Stimulated activated naive B cell treated with anti-CD40 and anti-IgM and Interleukin-4, amounts not matched to agents 10 μg/mL and 1 μg/mL and 100 μg/mL, for 72 hours (primary cell): Measurements from ENCODE around the gene FZR1.

Experiments
- ATAC-seq, 2 donors: fragments of 150-1000 bp; cut with Tn5 transposase; replicated peaks; 2 replicates each; pipeline ENCODE4 v1.10.0; 2021; ENCODE audit warnings: moderate library complexity in 1 of 2
- DNase-seq: peaks from one replicate; pipeline ENCODE4 v3.0.0; 2021
- H3K27ac Mint-ChIP-seq: one replicate; pipeline ENCODE4 v1.8.0; 2022; ENCODE audit warnings: mild to moderate bottlenecking, mixed read lengths
- H3K27me3 Mint-ChIP-seq, 2 donors: one replicate each; pipeline ENCODE4 v1.8.0; 2022; ENCODE audit warnings: mixed read lengths in 2 of 2
- H3K36me3 Mint-ChIP-seq, 2 donors: one replicate each; pipeline ENCODE4 v1.8.0; 2022; ENCODE audit warnings: mixed read lengths in 2 of 2, mild to moderate bottlenecking in 1 of 2
- H3K4me1 Mint-ChIP-seq, 2 donors: one replicate each; pipeline ENCODE4 v1.8.0; 2022; ENCODE audit warnings: mixed read lengths in 2 of 2, mild to moderate bottlenecking in 1 of 2
- H3K4me3 Mint-ChIP-seq, 2 donors: one replicate each; pipeline ENCODE4 v1.8.0; 2022; ENCODE audit warnings: mild to moderate bottlenecking in 2 of 2, mixed read lengths in 2 of 2, moderate library complexity in 1 of 2
- H3K9me3 Mint-ChIP-seq, 2 donors: one replicate each; pipeline ENCODE4 v1.8.0; 2022; ENCODE audit warnings: mixed read lengths in 2 of 2, mild to moderate bottlenecking in 1 of 2

The FZR1 gene

DNA sequence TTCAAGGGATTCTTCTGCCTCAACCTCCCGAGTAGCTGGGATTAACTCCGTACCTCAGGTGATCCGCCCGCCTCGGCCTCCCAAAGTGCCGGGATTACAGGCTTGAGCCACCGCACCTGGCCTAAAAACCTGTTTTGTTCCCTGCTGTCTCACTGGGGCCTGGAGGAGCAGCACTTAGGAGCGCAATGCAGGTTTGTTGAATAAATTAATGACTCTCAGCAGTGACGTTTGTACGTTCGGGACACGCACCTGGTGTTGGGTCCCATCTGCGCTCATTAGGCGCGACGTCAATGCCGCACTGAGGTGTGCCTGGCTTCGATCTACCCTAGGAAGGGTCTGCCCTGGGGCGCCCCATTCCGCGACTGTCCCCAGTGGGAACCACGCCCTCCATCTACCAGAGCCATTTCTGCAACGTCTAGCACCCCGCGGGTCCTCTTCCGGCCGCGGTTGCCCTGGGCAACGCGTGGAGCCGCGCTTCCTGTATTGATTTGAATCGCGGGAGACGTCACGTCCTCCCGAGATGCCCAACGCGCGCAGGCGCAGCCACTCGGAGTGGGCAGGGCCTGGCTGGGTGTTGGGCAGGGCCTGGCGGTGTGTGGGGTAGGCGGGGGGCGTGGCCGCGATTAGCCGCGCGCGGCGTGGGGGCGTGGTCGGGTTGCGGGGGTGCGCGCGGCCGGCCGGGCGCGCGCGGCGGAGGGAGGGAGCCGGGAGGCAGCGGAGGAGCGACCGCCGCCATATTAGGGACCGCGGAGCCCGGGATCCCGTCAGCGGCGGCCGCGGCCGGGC, at the start of gene FZR1:
Gene FZR1 (plus strand): TSS at position 714 of the 786 bp plus-strand sequence. CDS start 16,679 bp downstream, outside the sequence.
- Mint-ChIP-seq H3K4me1 (peaks cover 36 to 54% of the 10 kb centered on the region in 2 donors), H3K9me3 (no peaks in the 10 kb centered on the region), H3K36me3 (peaks cover 19 to 20% of the 10 kb centered on the region in 2 donors), H3K27me3 (no peaks in the 10 kb centered on the region), H3K27ac (peak within 1 kb of the TSS; percentile 97), H3K4me3 (peak within 1 kb of the TSS; percentile 88 to 96)
- DNase-seq (peak; percentile 99), ATAC-seq (peak; percentile 91 to 97)

- Mint-ChIP-seq H3K4me1 (peaks cover 6 to 13% of the 10 kb centered on the region in 2 donors), H3K27me3 (no peaks in the 10 kb centered on the region), H3K9me3 (no peaks in the 10 kb centered on the region), H3K4me3 (peak overlapping the region in 1 of 2 donors; percentile 64), H3K36me3 (peaks cover 25 to 39% of the 10 kb centered on the region in 2 donors), H3K27ac (peak overlapping the region; percentile 62)
- no peak for DNase-seq
- peak; percentile 7 to 21 for ATAC-seq
Measured at GRCh38 chr19:3456925-3457527, 49.1 kb upstream of the FZR1 start.

DNA sequence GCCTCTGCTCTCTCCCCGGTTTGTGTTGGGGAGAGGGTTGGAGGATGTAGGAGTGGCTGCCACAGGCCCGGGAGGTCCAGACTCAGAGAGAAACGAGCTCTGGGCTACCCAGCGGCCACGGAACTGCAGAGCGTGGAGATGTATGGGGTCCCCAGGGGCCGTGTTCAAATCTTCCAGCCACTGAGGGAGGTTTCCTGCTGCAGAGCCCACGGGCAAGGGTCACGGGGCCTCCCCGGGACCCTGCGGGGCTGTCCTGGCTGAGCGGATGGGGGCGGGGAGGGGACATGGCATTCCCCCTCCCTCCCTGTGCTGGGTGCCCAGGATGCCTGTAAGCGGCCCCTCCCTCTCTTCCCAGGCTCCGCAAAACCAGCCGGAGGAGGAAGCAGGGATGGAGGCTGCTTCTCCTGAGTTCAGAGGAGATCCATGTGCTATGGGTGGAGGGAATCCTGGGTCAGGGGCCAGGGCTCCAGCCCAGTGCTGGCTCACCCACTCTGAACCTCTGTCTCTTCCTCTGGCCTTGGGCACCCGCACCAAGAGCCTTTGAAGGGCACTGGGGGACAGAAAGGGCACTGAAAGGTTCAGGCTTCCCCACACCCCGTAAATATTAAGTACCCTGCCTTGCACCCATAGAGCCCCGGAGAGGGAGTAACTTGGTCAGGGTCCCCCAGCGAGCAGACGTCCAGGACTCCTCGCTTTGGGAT, 48.4 kb upstream of the FZR1 start:
- peak overlapping the region; percentile 62 for H3K27ac Mint-ChIP-seq
- no peaks in the 10 kb centered on the region for H3K27me3 Mint-ChIP-seq
- H3K4me3 Mint-ChIP-seq = no peak overlapping the region
- no peaks in the 10 kb centered on the region for H3K9me3 Mint-ChIP-seq
- DNase-seq (peak; percentile 11), ATAC-seq (peak; percentile 54 to 74)
- H3K4me1 Mint-ChIP-seq = peaks cover 6 to 13% of the 10 kb centered on the region in 2 donors
- peaks cover 22 to 37% of the 10 kb centered on the region in 2 donors for H3K36me3 Mint-ChIP-seq

DNA sequence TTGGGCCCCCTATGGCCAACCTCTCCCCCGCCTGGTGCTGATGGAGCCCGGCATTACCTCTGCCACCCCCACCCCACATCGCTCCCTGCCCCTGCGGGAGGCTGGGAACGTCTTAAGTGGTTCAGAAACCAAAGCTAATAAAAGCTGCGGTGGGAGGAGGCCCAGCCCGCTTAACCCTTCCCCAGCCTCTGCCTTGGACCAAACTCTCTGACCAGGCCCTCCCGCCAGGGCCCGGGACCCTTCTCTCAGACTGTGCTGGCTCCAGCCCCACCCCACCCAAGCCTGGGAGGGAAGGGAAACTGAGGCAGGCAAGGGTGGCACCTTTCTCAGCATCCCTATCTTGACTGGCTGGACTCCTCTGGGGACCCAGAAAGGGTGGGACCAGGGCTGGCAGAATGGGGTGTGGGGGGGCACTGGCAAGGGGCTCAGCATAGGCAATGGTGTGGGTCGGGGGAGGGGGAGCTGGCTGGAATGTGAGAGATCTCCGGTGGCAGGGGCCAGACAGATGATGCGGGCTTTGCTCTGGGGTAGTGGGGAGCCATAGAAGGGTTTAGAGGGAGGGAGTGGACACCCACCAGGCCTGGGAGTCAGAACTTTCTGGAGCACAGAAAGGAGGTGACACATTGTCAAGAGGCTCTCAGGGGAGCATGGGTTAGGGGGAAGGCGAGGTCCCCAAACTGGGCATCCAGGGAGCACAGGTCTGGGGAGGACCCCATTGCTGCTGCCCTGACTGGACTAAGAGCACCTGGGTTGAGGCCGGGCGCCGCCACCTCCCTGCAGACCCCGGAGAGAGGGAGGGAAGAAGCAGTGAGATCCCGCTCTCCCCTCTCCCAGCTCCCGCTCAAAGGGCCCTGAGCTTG, 47.7 kb upstream of the FZR1 start:
- ATAC-seq = peak in 1 of 2 donors; percentile 30
- Mint-ChIP-seq H3K9me3 (no peaks in the 10 kb centered on the region), H3K27ac (peak overlapping the region; percentile 25), H3K27me3 (no peaks in the 10 kb centered on the region), H3K4me3 (no peak overlapping the region), H3K4me1 (peaks cover 6 to 13% of the 10 kb centered on the region in 2 donors), H3K36me3 (peaks cover 19 to 33% of the 10 kb centered on the region in 2 donors)
- no peak for DNase-seq

GRCh38 chr19:3459089-3459881, 46.8 kb upstream of the FZR1 start:
- Mint-ChIP-seq H3K27ac (no peak overlapping the region), H3K27me3 (no peaks in the 10 kb centered on the region), H3K9me3 (no peaks in the 10 kb centered on the region), H3K4me1 (peaks cover 6 to 13% of the 10 kb centered on the region in 2 donors), H3K4me3 (no peak overlapping the region), H3K36me3 (peaks cover 19 to 30% of the 10 kb centered on the region in 2 donors)
- DNase-seq (no peak), ATAC-seq (peak in 1 of 2 donors; percentile 19)

- no peak overlapping the region for H3K4me3 Mint-ChIP-seq
- DNase-seq (no peak), ATAC-seq (no peak)
- H3K27me3 Mint-ChIP-seq = no peaks in the 10 kb centered on the region
- peaks cover 6 to 13% of the 10 kb centered on the region in 2 donors for H3K4me1 Mint-ChIP-seq
- H3K9me3 Mint-ChIP-seq = no peaks in the 10 kb centered on the region
- H3K36me3 Mint-ChIP-seq = peaks cover 13 to 24% of the 10 kb centered on the region in 2 donors
- H3K27ac Mint-ChIP-seq = no peak overlapping the region
Measured at GRCh38 chr19:3459965-3460582, 46.0 kb upstream of the FZR1 start.

DNA sequence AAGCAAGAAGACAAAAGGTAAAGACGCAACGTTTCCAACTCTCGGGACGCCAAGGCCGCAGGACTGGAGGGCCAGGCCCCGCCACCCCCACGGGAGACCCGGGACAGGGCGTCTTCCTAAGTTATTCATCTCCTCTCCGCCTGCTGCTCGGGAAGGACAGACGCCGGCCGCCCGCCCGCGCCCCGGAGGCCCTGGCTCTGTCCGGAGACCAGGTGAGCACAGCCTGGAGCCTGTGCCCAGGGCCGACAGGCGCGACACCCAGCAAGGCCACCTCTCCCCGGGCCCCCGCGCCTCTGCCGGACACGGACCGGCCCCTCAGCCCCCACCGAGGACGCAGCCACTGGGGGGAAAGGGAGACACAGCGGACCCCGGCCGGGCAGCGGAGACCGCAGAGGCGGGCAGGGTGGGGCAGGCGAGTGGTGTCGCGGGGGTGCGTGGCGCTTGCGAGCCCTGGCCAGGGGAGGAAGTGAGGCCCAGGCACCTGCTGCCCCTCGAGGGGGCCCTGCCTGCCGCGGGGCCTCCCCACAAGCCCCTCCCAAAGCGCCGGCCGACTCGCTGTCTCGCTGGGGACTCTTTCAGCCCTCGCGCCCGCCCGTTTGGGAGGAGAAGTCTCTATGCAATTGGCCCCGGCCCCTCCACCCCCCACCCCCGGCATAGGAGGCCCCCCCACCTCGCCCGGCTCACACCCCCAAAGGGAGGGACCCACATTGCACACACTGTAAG, 43.0 kb upstream of the FZR1 start:
- DNase-seq (no peak), ATAC-seq (no peak)
- Mint-ChIP-seq H3K9me3 (peaks cover 0 to 3% of the 10 kb centered on the region in 2 donors), H3K27me3 (no peaks in the 10 kb centered on the region), H3K4me1 (peaks cover 0 to 5% of the 10 kb centered on the region in 2 donors), H3K27ac (no peak overlapping the region), H3K4me3 (no peak overlapping the region), H3K36me3 (peaks cover 11 to 26% of the 10 kb centered on the region in 2 donors)

DNA sequence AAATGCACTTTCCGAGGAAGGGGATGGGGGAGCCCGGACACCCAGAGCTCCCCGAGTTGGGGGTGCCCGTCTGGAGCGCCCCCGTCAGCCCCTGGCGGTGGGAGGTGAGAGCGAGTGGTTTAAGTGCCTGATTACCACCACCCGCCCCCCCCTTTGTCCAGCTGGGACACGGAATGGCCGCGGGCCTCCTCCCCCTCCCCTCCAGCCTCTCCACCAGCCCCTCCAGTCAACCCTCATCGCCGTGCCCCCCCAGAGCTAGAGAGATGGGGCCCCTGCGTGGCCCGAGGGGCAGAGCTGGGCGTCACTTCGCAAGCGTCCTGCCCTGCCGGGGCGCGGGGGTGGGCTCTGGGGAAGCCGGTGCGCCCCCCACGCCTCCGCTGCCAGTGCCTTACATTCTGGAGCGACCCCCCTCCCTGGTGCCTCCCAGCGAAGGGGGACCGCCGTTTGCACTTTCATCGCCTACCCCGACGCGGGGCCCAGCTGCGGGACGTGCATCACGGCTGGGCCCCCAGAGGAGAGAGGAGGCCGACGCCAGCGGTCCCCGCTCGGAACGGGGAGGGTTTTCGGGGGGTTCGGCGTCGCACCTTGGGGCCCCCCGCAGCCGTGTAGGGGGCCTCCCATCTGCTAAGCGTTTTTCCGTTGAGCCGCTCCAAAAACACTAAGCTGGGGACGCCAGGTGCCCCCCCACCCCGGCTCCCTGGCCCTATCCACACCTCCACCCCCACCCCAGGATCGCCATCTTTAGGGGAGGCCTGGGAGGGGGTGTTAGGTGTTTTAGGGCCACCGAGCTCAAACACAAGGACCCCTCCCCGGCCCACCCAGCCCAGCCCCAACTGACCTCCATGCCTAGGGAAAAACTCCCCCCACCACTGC, 42.2 kb upstream of the FZR1 start:
- peaks cover 13 to 32% of the 10 kb centered on the region in 2 donors for H3K36me3 Mint-ChIP-seq
- no peaks in the 10 kb centered on the region for H3K4me1 Mint-ChIP-seq
- no peak overlapping the region for H3K4me3 Mint-ChIP-seq
- H3K27ac Mint-ChIP-seq = no peak overlapping the region
- peaks cover 0 to 4% of the 10 kb centered on the region in 2 donors for H3K9me3 Mint-ChIP-seq
- ATAC-seq (no peak), DNase-seq (no peak)
- no peaks in the 10 kb centered on the region for H3K27me3 Mint-ChIP-seq

GRCh38 chr19:3464587-3465235, 41.4 kb upstream of the FZR1 start:
- DNase-seq (no peak), ATAC-seq (no peak)
- Mint-ChIP-seq H3K9me3 (peaks cover 0 to 4% of the 10 kb centered on the region in 2 donors), H3K27ac (no peak overlapping the region), H3K27me3 (no peaks in the 10 kb centered on the region), H3K4me1 (peaks cover 0 to 3% of the 10 kb centered on the region in 2 donors), H3K4me3 (no peak overlapping the region), H3K36me3 (peaks cover 13 to 28% of the 10 kb centered on the region in 2 donors)

- Mint-ChIP-seq H3K27ac (no peak overlapping the region), H3K36me3 (peaks cover 13 to 25% of the 10 kb centered on the region in 2 donors)
- ATAC-seq = no peak
Measured at GRCh38 chr19:3465552-3465951, 40.6 kb upstream of the FZR1 start.

GRCh38 chr19:3466635-3467034, 39.5 kb upstream of the FZR1 start:
- peaks cover 0 to 11% of the 10 kb centered on the region in 2 donors for H3K27me3 Mint-ChIP-seq
- peak overlapping the region; percentile 47 for H3K27ac Mint-ChIP-seq
- H3K4me3 Mint-ChIP-seq = no peak overlapping the region
- H3K36me3 Mint-ChIP-seq = peaks cover 13 to 25% of the 10 kb centered on the region in 2 donors
- H3K4me1 Mint-ChIP-seq = peaks cover 0 to 3% of the 10 kb centered on the region in 2 donors
- no peak for ATAC-seq
- no peak for DNase-seq
- peaks cover 0 to 4% of the 10 kb centered on the region in 2 donors for H3K9me3 Mint-ChIP-seq

More at GRCh38 chr19:3465552-3465951, 40.6 kb upstream of the FZR1 start:
- Mint-ChIP-seq H3K4me3 (no peak overlapping the region), H3K9me3 (peaks cover 0 to 4% of the 10 kb centered on the region in 2 donors), H3K27me3 (peaks cover 0 to 8% of the 10 kb centered on the region in 2 donors), H3K4me1 (peaks cover 0 to 3% of the 10 kb centered on the region in 2 donors)
- DNase-seq = no peak
